Endodermal cell (in vitro differentiated cells): ENCODE measurements around the gene SRL. TPM values are rescaled to one million over a fixed set of nuclear protein-coding genes. Genes with fewer than 3 reads are reported as not detected.

ENCODE experiments used
- DNase-seq: peaks from one replicate; pipeline ENCODE4 v3.0.0-alpha.2; 2017
- H3K27ac ChIP-seq: 2 replicates; pipeline ENCODE4 v1.5.1; 2013; ENCODE audit warnings: mild to moderate bottlenecking, low read depth, low read length, moderate library complexity
- H3K27me3 ChIP-seq: 2 replicates; pipeline ENCODE4 v1.6.1; 2013; ENCODE audit warnings: mild to moderate bottlenecking, low read length, moderate library complexity; ENCODE audit not compliant: insufficient read depth, control insufficient read depth, poor library complexity, severe bottlenecking
- H3K36me3 ChIP-seq: 2 replicates; pipeline ENCODE4 v1.7.0; 2013; ENCODE audit warnings: mild to moderate bottlenecking, low read length, moderate library complexity; ENCODE audit not compliant: control insufficient read depth, insufficient read depth
- H3K4me1 ChIP-seq: one replicate; pipeline ENCODE4 v1.7.0; 2013; ENCODE audit warnings: low read length; ENCODE audit not compliant: control insufficient read depth, insufficient read depth
- H3K4me3 ChIP-seq: 2 replicates; pipeline ENCODE4 v1.5.1; 2013; ENCODE audit warnings: mild to moderate bottlenecking, low read length, moderate library complexity
- H3K9ac ChIP-seq: 2 replicates; pipeline ENCODE4 v1.6.1; 2013; ENCODE audit warnings: mild to moderate bottlenecking, low read length, moderate library complexity; ENCODE audit not compliant: poor library complexity, severe bottlenecking; ENCODE audit errors: extremely low read depth
- H3K9me3 ChIP-seq: 2 replicates; pipeline ENCODE4 v1.6.1; 2013; ENCODE audit warnings: mild to moderate bottlenecking, low read length, moderate library complexity; ENCODE audit not compliant: control insufficient read depth
- H3K27ac Mint-ChIP-seq: 2 replicates; pipeline ENCODE4 v1.8.0; 2020; ENCODE audit warnings: mixed read lengths
- H3K27me3 Mint-ChIP-seq: 2 replicates; pipeline ENCODE4 v1.8.0; 2021; ENCODE audit warnings: mild to moderate bottlenecking, mixed read lengths; ENCODE audit not compliant: insufficient read depth
- H3K36me3 Mint-ChIP-seq: 2 replicates; pipeline ENCODE4 v1.8.0; 2020; ENCODE audit warnings: low read depth, mixed read lengths
- H3K4me1 Mint-ChIP-seq: 2 replicates; pipeline ENCODE4 v1.8.0; 2020; ENCODE audit warnings: mixed read lengths
- H3K4me3 Mint-ChIP-seq: 2 replicates; pipeline ENCODE4 v1.8.0; 2020; ENCODE audit warnings: mild to moderate bottlenecking, moderate library complexity, mixed read lengths
- H3K9me3 Mint-ChIP-seq: 2 replicates; pipeline ENCODE4 v1.8.0; 2020; ENCODE audit warnings: mild to moderate bottlenecking, mixed read lengths
- CTCF ChIP-seq: fragments of 200-600 bp; sonication (generic); conservative IDR thresholded peaks from 2 replicates; pipeline ENCODE4 v1.5.0; 2021; ENCODE audit warnings: antibody characterized with exemption, mild to moderate bottlenecking
- WGBS, 2 experiments: methylation state at CpG; one replicate each; pipeline versions ENCODE4 v1.1.5 to v1.1.7; 2013; ENCODE audit warnings: missing lambda C conversion rate in 2 of 2, mixed read lengths in 1 of 2; ENCODE audit not compliant: insufficient coverage in 1 of 2, insufficient read length in 1 of 2; 5-methylcytosine and 5-hydroxymethylcytosine counted together
- total RNA-seq, 2 donors: library from RNA; stranded (reverse); fragmentation: NEBNext Ultra II Directional in 1 of 2; extraction: Animal tissue kit (Norgen Biotek cat#: 25700) in 1 of 2; gene quantifications; 2 replicates in 1 of 2; 3 replicates in 1 of 2; pipeline ENCODE4 v1.2.1, GENCODE V29; 2021

The SRL gene
- total RNA-seq, 2 donors from 2014 or later, result not detected

- no peak for DNase-seq
- H3K36me3 ChIP-seq, result no peaks in the 10 kb centered on the region
- H3K27me3 ChIP-seq, result no peaks in the 10 kb centered on the region
- H3K4me1 ChIP-seq, result no peaks in the 10 kb centered on the region
- WGBS, 2 experiments, result 85 to 93% methylated on average over 6 to 10 of the region's 10 CpGs
- H3K9me3 ChIP-seq, result peaks cover 5% of the 10 kb centered on the region
- Mint-ChIP-seq H3K27me3 (peaks cover 4% of the 10 kb centered on the region), H3K4me3 (no peak overlapping the region), H3K9me3 (peaks cover 10% of the 10 kb centered on the region), H3K4me1 (peaks cover 2% of the 10 kb centered on the region), H3K27ac (no peak overlapping the region), H3K36me3 (no peaks in the 10 kb centered on the region)
- no peak overlapping the region for H3K27ac ChIP-seq
- no peak overlapping the region for H3K4me3 ChIP-seq
- H3K9ac ChIP-seq, result no peak overlapping the region
- TF ChIP-seq CTCF, result no peak
Observed at GRCh38 chr16:4285167-4285566, 43.3 kb upstream of the SRL start.

- Mint-ChIP-seq H3K4me3 (no peak overlapping the region), H3K9me3 (peaks cover 10% of the 10 kb centered on the region), H3K27ac (no peak overlapping the region), H3K27me3 (peaks cover 4% of the 10 kb centered on the region), H3K4me1 (peaks cover 2% of the 10 kb centered on the region), H3K36me3 (no peaks in the 10 kb centered on the region)
- Histone ChIP-seq H3K4me1 (no peaks in the 10 kb centered on the region), H3K27ac (no peak overlapping the region), H3K27me3 (no peaks in the 10 kb centered on the region), H3K36me3 (no peaks in the 10 kb centered on the region), H3K9me3 (peaks cover 5% of the 10 kb centered on the region), H3K4me3 (no peak overlapping the region), H3K9ac (no peak overlapping the region)
- TF ChIP-seq CTCF, result no peak
- DNase-seq, result no peak
- WGBS, 2 experiments, result 71 to 74% methylated on average over 1 of the region's 2 CpGs
Observed at GRCh38 chr16:4283939-4284338, 42.1 kb upstream of the SRL start.

GRCh38 chr16:4283441-4283840 lies 41.6 kb upstream of the SRL start:
- no peak overlapping the region for H3K4me3 ChIP-seq
- Mint-ChIP-seq H3K27me3 (peaks cover 4% of the 10 kb centered on the region), H3K4me3 (no peak overlapping the region), H3K4me1 (peaks cover 2% of the 10 kb centered on the region), H3K9me3 (peaks cover 10% of the 10 kb centered on the region), H3K36me3 (no peaks in the 10 kb centered on the region), H3K27ac (no peak overlapping the region)
- no peaks in the 10 kb centered on the region for H3K4me1 ChIP-seq
- H3K9me3 ChIP-seq, result peaks cover 5% of the 10 kb centered on the region
- WGBS, 2 experiments, result 90 to 96% methylated on average over 7 to 8 of the region's 8 CpGs
- no peaks in the 10 kb centered on the region for H3K36me3 ChIP-seq
- H3K27me3 ChIP-seq, result no peaks in the 10 kb centered on the region
- no peak for DNase-seq
- no peak for TF ChIP-seq CTCF
- no peak overlapping the region for H3K27ac ChIP-seq
- H3K9ac ChIP-seq, result no peak overlapping the region
